PC-9 (cell line): ENCODE data around the gene TBC1D5. TPM values are rescaled to one million over a fixed set of nuclear protein-coding genes. Genes with fewer than 3 reads are reported as not detected.

Experiments used
- BruUV-seq: library from RNA; stranded (reverse); fragments of 400-500 nt; replicated peaks from 2 replicates; lab custom pipeline; 2021; lab: Mats Ljungman, UMichigan
- CTCF ChIA-PET: fragments of 300-600 bp; sonication (Branson Sonifier 250); formaldehyde crosslinking; loops from one replicate; lab custom pipeline; 2022; ENCODE audit warnings: antibody characterized with exemption; lab: Charles Lee
- POLR2A ChIA-PET: fragments of 300-600 bp; sonication (Branson Sonifier 250); formaldehyde crosslinking; loops from one replicate; lab custom pipeline; 2022; ENCODE audit warnings: antibody characterized with exemption; ENCODE audit not compliant: unreplicated experiment; lab: Charles Lee
- DNase-seq, 2 experiments: peaks; one replicate each; pipeline versions ENCODE4 v3.0.0 to v3.0.0-alpha.2; 2015 to 2022; ENCODE audit warnings: mixed read lengths in 1 of 2
- H2AFZ ChIP-seq: fragments of 200-600 bp; sonication (generic); 2 replicates; pipeline ENCODE4 v1.8.1; 2017; ENCODE audit warnings: antibody characterized with exemption
- H3F3A ChIP-seq: fragments of 200-600 bp; sonication (generic); 2 replicates; pipeline ENCODE4 v1.8.1; 2017; ENCODE audit warnings: antibody characterized with exemption, mild to moderate bottlenecking, low read depth; ENCODE audit not compliant: insufficient read depth
- H3K27ac ChIP-seq: fragments of 200-600 bp; sonication (generic); 2 replicates; pipeline ENCODE4 v1.6.1; 2016; ENCODE audit warnings: mixed run types
- H3K27me3 ChIP-seq: fragments of 200-600 bp; sonication (generic); 2 replicates; pipeline ENCODE4 v1.6.1; 2016; ENCODE audit warnings: low read depth, mixed run types; ENCODE audit not compliant: insufficient read depth
- H3K36me3 ChIP-seq: fragments of 200-600 bp; sonication (generic); 2 replicates; pipeline ENCODE4 v1.6.1; 2016; ENCODE audit warnings: low read depth, mixed run types
- H3K4me1 ChIP-seq: fragments of 200-600 bp; sonication (generic); replicated peaks from 2 replicates; pipeline ENCODE4 v1.6.1; 2016; ENCODE audit warnings: mixed run types; ENCODE audit not compliant: insufficient read depth
- H3K4me2 ChIP-seq: fragments of 200-600 bp; sonication (generic); 2 replicates; pipeline ENCODE4 v1.6.1; 2017; ENCODE audit warnings: mixed run types
- H3K4me3 ChIP-seq: fragments of 200-600 bp; sonication (generic); 2 replicates; pipeline ENCODE4 v1.6.1; 2016; ENCODE audit warnings: mixed run types
- H3K79me2 ChIP-seq: fragments of 200-600 bp; sonication (generic); 2 replicates; pipeline ENCODE4 v1.6.1; 2017; ENCODE audit warnings: low read depth, mixed run types
- H3K9me2 ChIP-seq: fragments of 200-600 bp; sonication (generic); 2 replicates; pipeline ENCODE4 v1.8.1; 2017; ENCODE audit warnings: mild to moderate bottlenecking; ENCODE audit not compliant: insufficient read depth
- H3K9me3 ChIP-seq: fragments of 200-600 bp; sonication (generic); 2 replicates; pipeline ENCODE4 v1.8.1; 2016; ENCODE audit warnings: low read depth; ENCODE audit not compliant: insufficient read depth
- H4K20me1 ChIP-seq: fragments of 200-600 bp; sonication (generic); 2 replicates; pipeline ENCODE4 v1.8.1; 2017; ENCODE audit not compliant: insufficient read depth
- EZH2 ChIP-seq: fragments of 200-600 bp; sonication (generic); IDR thresholded peaks from 2 replicates; pipeline ENCODE4 v1.8.0; 2017; ENCODE audit warnings: antibody characterized with exemption, low read depth
- intact Hi-C: fragments of 100-400 bp; cut with micrococcal nuclease; formaldehyde crosslinking; loops from one replicate; pipeline ENCODE4 v1.10.0; 2022; ENCODE audit not compliant: unreplicated experiment
- total RNA-seq: library from RNA; stranded (reverse); gene quantifications from 2 replicates; pipeline ENCODE4 v1.2.3, GENCODE V29; 2021
- TF ChIP-seq, protein P1 (sequence below): fragments of 200-600 bp; sonication (generic); conservative IDR thresholded peaks from 2 replicates; pipeline ENCODE4 v1.6.1; 2017; ENCODE audit warnings: mixed run types, antibody characterized with exemption, mild to moderate bottlenecking, moderate library complexity

TBC1D5 gene
- total RNA-seq, 1 experiment from 2014 or later, result 54.0 TPM

DNA sequence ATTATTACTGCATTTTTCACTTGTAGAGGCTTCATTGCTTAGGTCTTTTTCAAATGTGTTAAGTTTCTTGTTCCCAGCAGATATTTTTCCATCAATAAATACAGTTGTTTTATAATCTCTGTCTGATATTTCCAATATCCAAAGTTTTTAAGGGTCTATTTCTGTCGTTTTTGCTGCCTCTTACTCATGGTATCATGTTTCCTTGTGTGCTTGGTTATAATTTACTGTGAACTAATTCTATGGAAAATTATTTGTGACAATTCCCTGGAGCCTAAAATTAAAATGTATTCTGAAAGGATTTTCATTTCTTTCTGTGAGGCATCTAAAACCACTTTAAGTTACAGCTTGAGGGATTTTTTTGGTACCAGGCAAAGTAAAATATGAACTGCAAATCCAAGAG is 17.5 kb downstream of the TBC1D5 start:
- Histone ChIP-seq H3K4me1 (no peaks in the 10 kb centered on the region), H4K20me1 (no peaks in the 10 kb centered on the region), H3K9me2 (0 out of 2 replicates have a peak, but pooled peaks cover 6% of the 10 kb centered on the region), H3K4me2 (no peak overlapping the region), H3K27me3 (no peaks in the 10 kb centered on the region), H3K9me3 (no peaks in the 10 kb centered on the region; the same call in 1 of the 2 replicates), H2AFZ (no peak overlapping the region), H3K79me2 (0 out of 2 replicates have a peak, but pooled peaks cover 8% of the 10 kb centered on the region), H3K4me3 (no peak overlapping the region), H3F3A (no peaks in the 10 kb centered on the region), H3K27ac (no peak overlapping the region), H3K36me3 (no peaks in the 10 kb centered on the region)
- DNase-seq, result no peak
- TF ChIP-seq EZH2, result no peak
- TF ChIP-seq, protein P1, sequence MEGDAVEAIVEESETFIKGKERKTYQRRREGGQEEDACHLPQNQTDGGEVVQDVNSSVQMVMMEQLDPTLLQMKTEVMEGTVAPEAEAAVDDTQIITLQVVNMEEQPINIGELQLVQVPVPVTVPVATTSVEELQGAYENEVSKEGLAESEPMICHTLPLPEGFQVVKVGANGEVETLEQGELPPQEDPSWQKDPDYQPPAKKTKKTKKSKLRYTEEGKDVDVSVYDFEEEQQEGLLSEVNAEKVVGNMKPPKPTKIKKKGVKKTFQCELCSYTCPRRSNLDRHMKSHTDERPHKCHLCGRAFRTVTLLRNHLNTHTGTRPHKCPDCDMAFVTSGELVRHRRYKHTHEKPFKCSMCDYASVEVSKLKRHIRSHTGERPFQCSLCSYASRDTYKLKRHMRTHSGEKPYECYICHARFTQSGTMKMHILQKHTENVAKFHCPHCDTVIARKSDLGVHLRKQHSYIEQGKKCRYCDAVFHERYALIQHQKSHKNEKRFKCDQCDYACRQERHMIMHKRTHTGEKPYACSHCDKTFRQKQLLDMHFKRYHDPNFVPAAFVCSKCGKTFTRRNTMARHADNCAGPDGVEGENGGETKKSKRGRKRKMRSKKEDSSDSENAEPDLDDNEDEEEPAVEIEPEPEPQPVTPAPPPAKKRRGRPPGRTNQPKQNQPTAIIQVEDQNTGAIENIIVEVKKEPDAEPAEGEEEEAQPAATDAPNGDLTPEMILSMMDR, result no peak
- ChIA-PET POLR2A (no interaction called here), CTCF (no interaction called here)
- intact Hi-C loops, result loop anchor here (5.0 kb wide), 1 partner anchor 78 kb away; no protein-coding TSS in a partner anchor
- no TSS peak for BruUV-seq

- H3K36me3 ChIP-seq, result no peaks in the 10 kb centered on the region
- no TSS peak for BruUV-seq
- H3K4me3 ChIP-seq, result no peak overlapping the region
- POLR2A ChIA-PET, result interaction anchor here (0.5 kb wide), 1 partner anchor 332 kb away, joined by 4 read pairs; no protein-coding TSS in a partner anchor
- no peaks in the 10 kb centered on the region; the same call in 1 of the 2 replicates for H3K9me3 ChIP-seq
- 0 out of 2 replicates have a peak, but pooled peaks cover 8% of the 10 kb centered on the region for H3K79me2 ChIP-seq
- no peak overlapping the region for H3K27ac ChIP-seq
- no peaks in the 10 kb centered on the region for H3K27me3 ChIP-seq
- H3F3A ChIP-seq, result no peaks in the 10 kb centered on the region
- peaks cover 6% of the 10 kb centered on the region; the same call in 1 of the 2 replicates for H3K9me2 ChIP-seq
- H4K20me1 ChIP-seq, result no peaks in the 10 kb centered on the region
- no peak overlapping the region for H2AFZ ChIP-seq
- intact Hi-C loops, result no loop called here
- H3K4me1 ChIP-seq, result no peaks in the 10 kb centered on the region
- H3K4me2 ChIP-seq, result no peak overlapping the region
- DNase-seq, result no peak
- no peak for TF ChIP-seq EZH2
- TF ChIP-seq, protein P1, result no peak
- CTCF ChIA-PET, result interaction anchor here (0.6 kb wide), 1 partner anchor 22 kb away, joined by 6 read pairs; no protein-coding TSS in a partner anchor
These were observed 18.3 kb downstream of the TBC1D5 start for GRCh38 chr3:17724122-17724521.

DNA sequence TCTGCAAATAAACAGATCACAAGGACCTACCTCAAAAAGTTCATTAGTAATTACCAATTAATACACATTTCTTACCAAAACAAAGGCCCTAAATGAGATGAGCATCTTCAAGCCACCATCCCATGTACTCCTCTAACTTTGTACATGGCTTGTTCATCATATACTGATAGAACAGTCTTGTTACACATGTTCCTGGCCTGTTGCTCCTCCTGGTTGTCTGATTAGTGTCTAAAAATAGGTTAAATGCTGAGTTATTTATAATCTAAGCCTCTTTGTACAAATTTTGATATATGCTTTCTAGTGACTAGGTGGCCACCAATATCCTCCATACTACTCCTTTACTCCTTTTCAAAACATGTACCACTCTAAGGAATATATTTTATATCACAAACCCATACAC is 25.0 kb downstream of the TBC1D5 start:
- Histone ChIP-seq H3K9me2 (no peaks in the 10 kb centered on the region; the same call in 1 of the 2 replicates), H3K9me3 (peaks cover 17% of the 10 kb centered on the region), H3F3A (no peaks in the 10 kb centered on the region), H3K79me2 (no peaks in the 10 kb centered on the region), H2AFZ (no peak overlapping the region), H3K27me3 (no peaks in the 10 kb centered on the region), H3K4me1 (no peaks in the 10 kb centered on the region), H3K36me3 (peaks cover 17% of the 10 kb centered on the region; the same call in 1 of the 2 replicates), H3K4me3 (no peak overlapping the region), H3K27ac (no peak overlapping the region), H4K20me1 (no peaks in the 10 kb centered on the region), H3K4me2 (no peak overlapping the region)
- no TSS peak for BruUV-seq
- TF ChIP-seq EZH2, result no peak
- TF ChIP-seq, protein P1, result no peak
- no peak for DNase-seq
- ChIA-PET CTCF (no interaction called here), POLR2A (no interaction called here)
- intact Hi-C loops, result no loop called here
